ENCODE results near the gene RGSL1.
A peak's percentile ranks its signal among the peaks of the same experiment; 100 is the strongest.

RGSL1 gene

GRCh38 chr1:182450087-182450486, at the start of gene RGSL1:
Gene RGSL1 (plus strand): TSS chr1:182450146. CDS start chr1:182450166, 20 bp downstream.
- ATAC-seq = no peak

- no peak for ATAC-seq
These were observed 49.4 kb upstream of the RGSL1 start, which contains the start of gene TEDDM1 for GRCh38 chr1:182400567-182400966. Gene TEDDM1 (minus strand): TSS chr1:182400667. CDS start chr1:182400485, 182 bp downstream.

- ATAC-seq = no peak
These were observed 45.2 kb upstream of the RGSL1 start for GRCh38 chr1:182404781-182405180.

GRCh38 chr1:182405578-182405977, 44.4 kb upstream of the RGSL1 start:
- no peak for ATAC-seq

GRCh38 chr1:182406012-182406411, 43.9 kb upstream of the RGSL1 start:
- ATAC-seq = no peak

GRCh38 chr1:182407724-182408123, 42.2 kb upstream of the RGSL1 start:
- no peak for ATAC-seq

- no peak for ATAC-seq
These were observed 41.4 kb upstream of the RGSL1 start for GRCh38 chr1:182408435-182409075.

- no peak for ATAC-seq
These were observed 39.8 kb upstream of the RGSL1 start for GRCh38 chr1:182410138-182410537.

- no peak for ATAC-seq
These were observed 39.2 kb upstream of the RGSL1 start for GRCh38 chr1:182410620-182411273.

GRCh38 chr1:182413486-182413885, 36.5 kb upstream of the RGSL1 start:
- ATAC-seq = no peak

- ATAC-seq = no peak
These were observed 36.0 kb upstream of the RGSL1 start for GRCh38 chr1:182413969-182414368.

- no peak for ATAC-seq
These were observed 34.2 kb upstream of the RGSL1 start for GRCh38 chr1:182415789-182416188.

GRCh38 chr1:182426442-182427430, 23.2 kb upstream of the RGSL1 start:
- ATAC-seq = no peak

- ATAC-seq = no peak
These were observed 21.9 kb upstream of the RGSL1 start for GRCh38 chr1:182428043-182428442.

- ATAC-seq = peak; percentile 77 to 78
These were observed 19.5 kb upstream of the RGSL1 start for GRCh38 chr1:182430263-182431068.

- no peak for ATAC-seq
These were observed 18.7 kb upstream of the RGSL1 start for GRCh38 chr1:182431278-182431677.

- no peak for ATAC-seq
These were observed 16.4 kb upstream of the RGSL1 start for GRCh38 chr1:182433580-182433979.

- ATAC-seq = no peak
These were observed 11.6 kb upstream of the RGSL1 start for GRCh38 chr1:182438326-182438725.

- ATAC-seq = no peak
These were observed 8.2 kb upstream of the RGSL1 start for GRCh38 chr1:182441719-182442118.

GRCh38 chr1:182442333-182442732, 7.6 kb upstream of the RGSL1 start:
- no peak for ATAC-seq

- no peak for ATAC-seq
These were observed 5.4 kb upstream of the RGSL1 start for GRCh38 chr1:182444497-182444896.

GRCh38 chr1:182446033-182446669, 3.8 kb upstream of the RGSL1 start:
- peak in 1 of 2 donors; percentile 45 for ATAC-seq
